Inflammatory macrophage treated with lipopolysaccharide for 4 hours (primary cell): ENCODE data around the gene AADACL4.
"Not testable (repeated sequence)": the region's sequence is repeated elsewhere in the genome, so short reads cannot be mapped to it uniquely, and the experiment has no call there.

Experiments
- DNase-seq: peaks from one replicate; pipeline ENCODE4 v3.0.0-alpha.2; 2020

Gene AADACL4

DNA sequence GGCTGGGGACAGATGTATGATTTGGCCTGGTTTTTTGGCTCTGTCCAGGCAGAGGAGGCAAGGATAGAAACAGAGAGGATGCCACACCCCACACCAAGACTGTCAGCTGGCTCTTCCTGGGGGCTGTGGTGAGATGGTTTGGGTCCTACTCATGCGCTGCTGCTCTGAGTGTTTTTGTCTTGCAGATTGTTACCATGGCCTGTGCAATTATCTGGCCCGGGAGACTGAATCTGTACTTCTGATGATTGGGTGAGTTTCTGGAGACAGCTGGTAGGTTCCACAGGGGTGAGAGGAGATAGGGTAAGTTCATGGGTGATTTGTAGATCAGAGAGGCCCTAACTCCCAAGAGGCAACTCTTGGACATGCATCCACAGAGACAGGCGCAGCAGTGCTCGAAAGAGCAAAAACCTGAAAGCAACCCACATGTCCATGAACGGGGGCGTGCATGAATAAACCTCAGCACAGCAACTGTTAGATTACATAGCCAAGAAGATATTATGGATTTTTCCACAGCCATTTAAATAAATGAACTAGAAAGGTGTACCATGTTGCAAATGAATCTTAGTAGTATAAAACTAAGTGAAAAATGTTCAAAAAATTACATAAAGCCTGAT lies 17.8 kb downstream of the AADACL4 start:
- no peak for DNase-seq

GRCh38 chr1:12662556-12662955 lies 18.7 kb downstream of the AADACL4 start:
- no peak for DNase-seq

DNA sequence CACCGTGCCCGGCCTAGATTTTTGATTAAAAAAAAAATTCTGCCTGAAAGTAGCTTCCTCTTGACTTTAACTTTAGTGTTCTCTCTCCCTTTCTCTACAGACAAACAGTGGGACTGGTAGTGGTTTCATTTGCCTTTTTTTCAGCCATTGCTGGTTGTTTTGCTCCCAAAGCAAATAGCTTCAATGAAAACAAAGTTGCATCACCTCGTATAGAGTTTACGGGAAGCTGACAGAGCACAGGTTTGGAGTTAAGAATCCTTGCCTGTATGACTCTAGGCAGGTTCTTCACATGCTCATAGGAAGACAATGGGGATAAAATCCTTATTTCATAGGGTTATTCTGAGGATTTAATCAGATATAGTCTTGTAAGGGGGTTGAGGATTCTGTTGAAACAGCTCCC lies 21.6 kb downstream of the AADACL4 start:
- no peak for DNase-seq

- DNase-seq = no peak
Observed at GRCh38 chr1:12666141-12666735, 22.4 kb downstream of the AADACL4 start.

GRCh38 chr1:12669529-12670068 lies 25.7 kb downstream of the AADACL4 start:
- DNase-seq = no peak

DNA sequence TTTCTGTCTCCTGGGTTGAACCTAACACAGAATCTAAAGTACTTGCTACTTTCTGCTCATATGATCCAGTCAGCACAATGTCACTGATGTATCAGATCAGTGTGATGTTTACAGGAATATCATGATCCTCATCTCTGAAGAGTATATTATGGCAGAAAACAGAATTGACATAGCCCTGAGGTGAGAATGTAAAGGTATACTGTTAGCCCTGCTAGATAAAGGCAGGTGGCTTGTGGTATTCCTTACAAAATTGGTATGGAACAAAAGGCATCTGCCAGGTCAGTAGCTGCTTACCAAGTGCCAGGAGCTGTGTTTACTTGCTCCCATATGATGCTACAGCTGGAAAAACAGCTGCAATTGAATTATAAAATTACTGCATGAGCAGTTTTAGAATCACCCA lies 30.5 kb downstream of the AADACL4 start:
- DNase-seq = no peak

- DNase-seq = not testable (repeated sequence)
Observed at GRCh38 chr1:12676122-12676521, 32.2 kb downstream of the AADACL4 start.

- DNase-seq = no peak
Observed at GRCh38 chr1:12677565-12677964, 33.7 kb downstream of the AADACL4 start.

DNA sequence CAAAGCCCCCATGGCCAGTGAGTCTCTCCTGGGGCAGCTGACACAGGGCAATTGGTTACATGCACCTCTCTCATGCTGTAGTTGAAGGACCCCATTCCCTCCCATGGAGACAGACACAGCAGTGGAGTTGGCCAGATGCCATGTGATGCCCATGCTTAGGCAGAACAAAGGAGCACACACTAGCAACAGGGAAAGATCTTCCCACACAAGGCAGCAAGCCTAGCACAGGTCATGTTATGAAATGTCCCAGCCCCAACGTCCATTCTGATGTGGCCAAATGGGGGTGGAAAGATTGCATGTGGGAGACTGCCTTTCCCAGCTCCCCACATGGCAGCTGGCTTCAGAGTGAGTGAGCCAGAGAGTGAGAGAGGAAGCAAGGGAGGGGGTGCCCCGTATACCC lies 34.5 kb downstream of the AADACL4 start:
- no peak for DNase-seq

DNA sequence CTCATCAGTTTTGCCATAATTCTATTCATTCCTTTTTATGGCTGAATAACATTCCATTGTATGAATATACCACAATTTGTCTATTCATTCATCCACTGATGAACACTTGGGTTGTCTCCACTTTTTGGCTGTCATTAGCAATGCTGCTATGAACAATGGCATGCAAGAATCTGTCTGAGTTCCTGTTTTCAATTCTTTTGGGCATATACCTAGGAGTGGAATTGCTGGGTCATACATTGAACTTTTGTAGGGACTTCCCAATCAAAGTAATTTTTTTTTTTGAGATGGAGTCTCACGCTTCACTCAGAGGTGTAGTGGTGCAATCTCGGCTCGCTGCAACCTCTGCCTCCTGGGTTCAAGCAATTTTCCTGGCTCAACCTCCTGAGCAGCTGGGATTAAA lies 34.9 kb downstream of the AADACL4 start:
- DNase-seq = no peak

DNA sequence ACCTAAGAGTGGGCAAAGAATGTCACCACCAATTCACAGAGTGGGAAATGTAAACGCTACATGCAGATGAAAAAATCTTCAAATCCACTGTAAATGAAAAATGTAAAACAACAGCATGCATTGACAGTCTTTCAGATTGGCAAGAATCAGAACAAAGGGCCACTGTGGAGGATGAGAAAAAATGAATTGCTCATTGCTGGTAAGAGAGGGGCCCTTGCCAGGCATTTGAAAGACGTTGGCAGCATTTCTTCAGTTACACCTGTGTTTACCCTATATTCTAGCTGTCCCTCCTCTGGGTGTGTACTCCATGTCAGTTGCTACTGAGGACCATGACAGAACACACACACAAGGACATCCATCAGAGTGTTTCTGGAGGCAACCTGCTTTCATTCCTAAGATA lies 46.3 kb downstream of the AADACL4 start:
- no peak for DNase-seq

GRCh38 chr1:12692967-12693782 lies 49.3 kb downstream of the AADACL4 start:
- DNase-seq = no peak

DNA sequence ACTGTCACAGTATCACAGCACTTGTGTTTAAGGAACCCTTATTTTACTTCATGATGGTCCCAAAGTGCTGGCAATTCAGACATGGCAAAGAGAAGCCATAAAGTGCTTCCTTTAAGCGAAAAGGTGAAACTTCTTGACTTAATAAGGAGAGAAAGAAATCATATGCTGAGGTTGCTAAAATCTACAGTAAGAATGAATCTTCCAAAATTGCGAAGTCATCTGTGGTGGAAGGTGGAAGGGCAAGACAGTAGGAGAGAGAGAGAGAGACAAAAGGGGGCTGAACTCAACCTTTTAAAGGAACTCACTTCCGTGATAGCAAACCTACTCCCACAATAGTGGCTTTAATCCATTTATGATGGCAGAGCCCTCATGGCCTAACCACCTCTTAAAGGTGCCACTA lies 52.8 kb downstream of the AADACL4 start:
- DNase-seq = no peak

DNA sequence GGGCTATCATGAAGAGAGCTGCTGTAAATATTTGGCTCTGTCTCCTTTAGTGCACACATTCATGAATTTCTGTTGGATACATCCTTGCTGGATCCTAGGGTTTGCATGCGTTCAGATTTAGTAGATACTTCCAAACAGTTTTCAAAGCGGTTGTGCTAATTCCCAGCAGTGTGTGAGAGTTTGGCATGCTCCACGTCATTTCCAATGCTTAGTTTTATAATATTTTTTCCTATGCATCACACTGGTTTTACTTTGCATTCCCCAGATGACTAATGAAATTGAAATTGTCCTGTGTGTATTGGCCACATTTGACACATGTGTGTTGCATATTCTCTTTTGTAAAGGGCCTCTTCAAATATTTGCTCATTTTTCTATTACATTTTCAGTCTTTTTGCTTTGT lies 53.5 kb downstream of the AADACL4 start:
- no peak for DNase-seq

- DNase-seq = no peak
Observed at GRCh38 chr1:12703821-12704451, 60.1 kb downstream of the AADACL4 start.

- DNase-seq = no peak
Observed at GRCh38 chr1:12706061-12706460, 62.2 kb downstream of the AADACL4 start.

DNA sequence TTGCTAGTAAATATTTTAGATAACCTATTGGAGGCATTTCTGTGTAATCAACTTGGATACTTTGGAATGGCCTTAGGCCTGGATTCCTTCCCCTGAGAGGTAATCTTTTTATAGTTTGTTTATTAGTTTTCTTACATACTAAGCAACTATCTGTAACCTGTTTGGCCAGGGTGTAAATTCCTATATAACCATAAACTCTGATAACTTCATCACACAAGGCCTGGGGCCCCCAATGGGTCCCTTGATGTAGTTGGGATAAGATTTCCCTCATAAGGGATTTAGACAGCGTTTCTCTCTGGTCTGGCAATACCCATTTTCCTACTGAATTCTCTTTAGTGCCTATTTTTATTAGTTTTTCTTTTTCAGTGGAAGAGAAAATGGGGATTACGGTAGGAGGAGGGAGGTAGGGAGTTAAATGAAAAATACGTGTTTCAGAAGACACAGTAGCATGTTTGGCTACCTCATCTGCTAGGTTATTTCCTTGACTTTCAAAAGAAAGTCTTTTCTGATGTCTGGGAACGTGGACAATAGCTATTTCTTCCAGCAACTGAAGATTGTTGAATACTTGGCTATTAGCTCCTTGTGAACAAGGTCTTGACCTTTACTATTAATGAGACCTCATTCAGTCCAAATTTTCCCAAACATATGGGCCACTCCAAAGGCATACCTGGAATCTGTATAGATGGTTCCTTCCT lies 64.7 kb downstream of the AADACL4 start:
- no peak for DNase-seq

GRCh38 chr1:12709091-12709491 lies 65.2 kb downstream of the AADACL4 start:
- no peak for DNase-seq

GRCh38 chr1:12709696-12710095 lies 65.8 kb downstream of the AADACL4 start:
- no peak for DNase-seq

- DNase-seq = no peak
Observed at GRCh38 chr1:12711536-12711935, 67.7 kb downstream of the AADACL4 start.

DNA sequence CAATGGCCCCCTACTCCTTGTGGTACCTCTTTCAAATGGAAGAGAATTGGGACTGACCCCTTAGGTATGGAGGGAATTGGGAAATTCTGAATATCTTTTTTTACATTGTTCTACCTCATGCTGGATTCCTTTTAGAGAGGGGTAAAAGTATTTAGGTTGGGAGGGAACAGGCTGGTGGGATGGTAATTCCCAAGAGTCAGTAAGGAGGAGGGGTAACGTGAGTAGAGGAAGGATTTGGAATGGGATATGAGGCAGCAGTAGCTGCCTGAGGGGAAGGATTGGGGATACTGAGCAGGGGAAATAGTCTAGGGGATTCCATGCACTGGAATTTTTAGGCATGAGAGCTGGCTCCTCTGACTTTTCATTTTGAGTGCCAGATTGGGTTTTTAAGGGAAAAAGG lies 68.2 kb downstream of the AADACL4 start:
- DNase-seq = no peak

DNA sequence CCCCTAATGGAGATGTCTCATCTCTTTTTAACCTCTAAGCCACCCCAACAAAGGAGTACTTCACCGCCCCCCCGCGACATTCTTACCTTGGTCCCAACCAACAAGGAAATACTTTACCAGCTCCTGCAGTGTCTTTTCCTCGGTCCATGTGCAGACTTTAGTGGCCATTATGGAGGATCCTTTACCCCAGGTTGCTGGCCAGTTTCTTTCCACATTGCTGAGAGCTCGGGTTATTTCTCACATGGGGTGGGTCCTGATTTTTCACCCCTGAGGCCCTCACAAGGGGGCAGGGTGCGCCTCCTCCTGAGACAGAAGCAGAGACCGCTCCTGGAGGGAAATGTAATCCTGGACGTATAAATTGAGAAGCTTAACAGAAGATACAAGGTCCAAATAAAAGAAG lies 69.0 kb downstream of the AADACL4 start:
- DNase-seq = no peak

GRCh38 chr1:12713651-12714050 lies 69.8 kb downstream of the AADACL4 start:
- DNase-seq = not testable (repeated sequence)
